GM18511 (cell line): ENCODE data around the gene EHF.
A peak's percentile ranks its signal among the peaks of the same experiment; 100 is the strongest.
"Not testable (repeated sequence)": the region's sequence is repeated elsewhere in the genome, so short reads cannot be mapped to it uniquely, and the experiment has no call there.

Experiments
- ATAC-seq: cut with Tn5 transposase; IDR thresholded peaks from one replicate; pipeline ENCODE4 v1.9.1; 2021; ENCODE audit warnings: mild to moderate bottlenecking, moderate library complexity; ENCODE audit not compliant: unreplicated experiment

EHF gene

GRCh38 chr11:34620820-34621792 lies at the start of gene EHF:
Gene EHF, plus strand, starts transcription at chr11:34621093. Its CDS starts 21,538 bp downstream, at chr11:34642631.
- ATAC-seq = no peak

DNA sequence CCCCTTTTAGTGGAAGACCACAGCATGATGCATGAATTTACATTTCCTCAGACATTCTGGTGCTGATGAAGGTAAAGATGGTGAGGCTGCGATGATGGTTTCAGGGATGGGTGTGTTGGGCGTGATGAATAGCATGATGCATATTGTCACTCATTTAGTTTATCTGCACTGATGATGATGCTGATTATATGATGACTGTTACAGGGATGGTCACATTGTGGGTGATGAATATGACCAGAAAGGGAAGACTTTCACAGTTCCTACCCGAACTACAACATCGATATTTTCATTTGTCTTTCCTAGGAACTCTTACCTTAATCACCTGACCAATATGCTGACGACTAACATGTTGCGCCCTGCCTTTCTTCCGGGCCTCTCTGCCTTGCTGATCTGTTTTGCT lies 47.4 kb upstream of the EHF start:
- ATAC-seq = no peak

DNA sequence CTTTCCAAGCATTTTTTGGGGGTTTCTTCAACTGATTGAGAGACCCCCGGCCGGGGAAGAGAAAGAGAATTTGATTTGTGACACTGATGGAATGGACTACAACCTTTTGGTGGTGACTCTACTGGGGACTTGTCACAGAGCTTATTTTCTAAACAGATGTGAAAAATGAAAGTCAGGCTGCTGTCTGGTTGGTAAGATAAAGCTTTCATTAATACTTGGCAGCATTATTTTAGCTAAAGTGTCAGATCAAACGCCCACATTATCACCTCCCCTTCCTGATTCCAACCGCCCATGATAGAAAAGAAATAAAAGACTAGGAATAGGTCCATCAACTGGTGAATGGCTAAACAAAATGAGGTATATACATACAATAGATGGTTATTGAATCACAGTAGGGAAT lies 45.6 kb upstream of the EHF start:
- no peak for ATAC-seq

DNA sequence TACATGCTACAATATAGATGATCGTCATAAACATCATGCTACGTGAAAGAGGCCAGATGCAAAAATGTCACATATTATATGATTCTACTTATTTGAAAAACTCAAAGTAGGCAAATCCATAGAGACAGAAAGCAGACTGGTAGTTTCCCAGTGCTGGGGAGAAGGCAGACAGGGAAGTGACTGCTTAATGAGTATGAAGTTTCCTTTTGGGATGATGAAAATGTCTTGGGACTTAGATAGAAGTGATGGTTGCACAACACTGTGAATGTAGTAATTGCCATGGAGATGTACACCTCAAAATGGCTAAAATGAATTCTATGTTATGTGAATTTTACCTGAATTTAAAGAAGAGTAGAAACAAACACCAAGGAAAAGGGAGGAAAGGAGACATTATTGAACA lies 45.2 kb upstream of the EHF start:
- ATAC-seq = no peak

DNA sequence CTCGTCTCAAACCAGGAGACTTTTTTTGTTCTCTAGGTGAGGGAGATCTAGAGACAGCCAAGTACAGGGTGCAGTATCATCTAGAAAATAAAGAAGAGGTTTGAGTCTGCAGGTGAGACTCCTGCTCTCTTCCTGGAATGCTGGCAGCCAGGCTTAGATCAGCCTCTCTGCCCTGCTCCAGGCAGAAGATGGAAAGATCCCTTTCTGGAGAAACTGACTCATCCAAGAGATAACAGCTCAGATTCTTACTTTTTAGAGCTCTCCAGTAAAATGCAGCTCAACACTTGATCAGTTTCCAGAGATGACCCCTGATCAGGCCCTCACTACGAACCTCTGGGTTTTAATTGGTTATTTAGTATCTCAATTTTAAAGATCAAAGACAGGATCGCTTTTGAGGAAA lies 44.6 kb upstream of the EHF start:
- no peak for ATAC-seq

- ATAC-seq = no peak
Observed at GRCh38 chr11:34583818-34584217, 37.1 kb upstream of the EHF start.

DNA sequence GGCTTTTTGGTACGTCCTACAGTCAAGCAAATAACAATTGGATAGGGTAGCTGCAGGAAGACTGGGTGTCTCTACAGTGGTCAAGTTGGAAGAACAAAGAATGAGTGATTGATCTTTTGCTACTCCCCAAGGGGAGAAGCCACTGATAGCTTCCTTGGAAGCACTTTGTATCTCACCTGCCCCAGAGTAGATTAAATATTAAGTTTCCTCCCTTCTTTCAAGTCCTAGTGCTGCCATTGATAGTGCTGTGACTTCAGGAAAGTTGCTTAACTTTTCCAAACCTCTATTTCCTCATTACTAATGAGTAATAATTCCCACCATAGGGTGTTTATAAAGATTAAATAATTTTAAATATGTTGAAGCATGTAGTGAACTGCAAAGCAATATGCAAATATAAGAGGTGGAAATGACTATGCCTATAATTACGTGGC lies 35.6 kb upstream of the EHF start:
- peak; percentile 47 for ATAC-seq

DNA sequence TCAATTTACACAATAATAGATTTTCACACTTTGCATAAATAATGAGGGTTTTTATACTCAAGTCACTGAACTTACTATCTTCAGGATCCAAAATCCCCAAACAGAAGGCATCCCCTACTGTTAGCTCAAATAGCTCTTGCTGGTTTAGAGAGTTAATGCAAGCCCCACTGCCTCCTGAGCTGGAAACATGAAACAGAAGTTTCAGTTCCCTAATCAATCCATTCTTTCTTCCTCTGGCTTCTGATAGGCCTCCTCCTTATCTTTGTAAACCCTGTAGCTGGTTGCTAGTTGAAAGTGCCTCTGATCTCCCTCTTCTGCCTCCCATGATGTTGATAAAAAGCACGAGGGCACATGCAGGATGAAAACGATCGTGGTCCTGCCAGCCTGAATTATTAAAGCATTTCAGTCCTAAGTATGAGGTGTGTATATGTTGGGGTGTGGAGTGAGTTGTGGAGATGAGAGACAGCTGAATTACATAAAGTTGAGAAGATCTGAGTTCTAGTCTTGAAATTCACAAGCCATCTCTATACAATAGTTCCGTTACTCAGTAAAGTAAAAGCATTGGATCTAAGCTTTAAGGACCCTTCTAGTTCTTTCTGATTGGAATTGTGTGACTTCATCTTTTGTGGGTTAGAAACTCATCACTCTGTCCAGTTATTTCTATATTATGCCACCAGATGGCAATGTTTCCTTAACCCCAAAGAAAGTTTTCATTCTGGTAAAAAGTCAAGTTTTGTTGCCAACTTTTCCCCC lies 35.0 kb upstream of the EHF start:
- ATAC-seq = peak; percentile 94

GRCh38 chr11:34586488-34587281 lies 34.2 kb upstream of the EHF start:
- ATAC-seq = no peak

GRCh38 chr11:34587282-34587677 lies 33.6 kb upstream of the EHF start:
- no peak for ATAC-seq

DNA sequence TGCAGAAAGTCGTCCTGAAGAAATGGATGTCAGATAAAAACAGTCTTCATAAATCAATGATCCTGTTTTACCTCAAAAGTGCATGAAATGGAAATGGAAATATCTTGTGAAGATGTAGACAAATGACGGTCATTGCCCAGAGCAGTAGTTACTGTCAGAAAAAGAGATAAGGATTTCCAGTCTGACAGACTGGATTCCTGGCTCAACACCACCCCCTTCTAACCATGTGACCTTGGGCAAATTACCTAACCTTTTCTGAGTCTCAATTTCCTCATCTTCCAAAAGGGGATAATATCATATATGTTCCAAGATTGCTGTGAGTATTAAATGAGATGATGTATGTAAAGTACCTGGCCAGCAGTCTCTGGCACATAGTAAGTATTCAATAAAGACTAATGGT lies 32.9 kb upstream of the EHF start:
- no peak for ATAC-seq

GRCh38 chr11:34588701-34589100 lies 32.2 kb upstream of the EHF start:
- ATAC-seq = no peak

DNA sequence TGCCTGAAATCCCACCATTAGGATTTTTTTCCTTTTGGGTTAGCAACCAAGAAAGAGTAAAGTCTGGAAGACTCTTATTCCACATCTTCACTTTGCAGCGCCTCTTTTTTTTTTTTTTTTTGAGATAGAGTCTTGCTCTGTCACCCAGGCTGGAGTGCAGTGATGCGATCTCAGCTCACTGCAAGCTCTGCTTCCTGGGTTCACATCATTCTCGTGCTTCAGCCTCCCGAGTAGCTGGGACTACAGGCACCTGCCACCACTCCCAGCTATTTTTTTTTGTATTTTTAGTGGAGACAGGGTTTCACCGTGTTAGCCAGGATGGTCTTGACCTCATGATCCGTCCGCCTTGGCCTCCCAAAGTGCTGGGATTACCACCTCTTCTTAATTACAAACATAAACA lies 31.7 kb upstream of the EHF start:
- ATAC-seq = not testable (repeated sequence)

DNA sequence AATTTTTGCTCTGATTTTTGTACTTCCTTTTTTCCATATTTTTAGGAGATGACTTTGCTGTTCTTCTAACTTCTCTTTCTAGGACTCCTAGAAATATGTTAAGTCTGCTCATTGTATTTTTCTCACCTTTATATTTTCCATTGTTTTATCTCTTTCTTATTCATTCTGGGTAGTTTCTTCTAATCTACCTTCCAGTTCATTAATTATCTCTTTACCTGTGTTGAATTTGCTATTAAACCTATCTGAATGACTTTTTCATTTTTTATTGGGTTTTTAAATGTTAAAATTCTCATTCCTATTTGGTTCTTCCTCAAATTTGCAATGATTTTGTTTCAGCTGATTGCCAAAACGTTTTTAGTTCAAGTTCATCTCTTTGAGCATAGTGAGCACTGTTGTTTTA lies 27.8 kb upstream of the EHF start:
- ATAC-seq = no peak

GRCh38 chr11:34594603-34595002 lies 26.3 kb upstream of the EHF start:
- no peak for ATAC-seq

DNA sequence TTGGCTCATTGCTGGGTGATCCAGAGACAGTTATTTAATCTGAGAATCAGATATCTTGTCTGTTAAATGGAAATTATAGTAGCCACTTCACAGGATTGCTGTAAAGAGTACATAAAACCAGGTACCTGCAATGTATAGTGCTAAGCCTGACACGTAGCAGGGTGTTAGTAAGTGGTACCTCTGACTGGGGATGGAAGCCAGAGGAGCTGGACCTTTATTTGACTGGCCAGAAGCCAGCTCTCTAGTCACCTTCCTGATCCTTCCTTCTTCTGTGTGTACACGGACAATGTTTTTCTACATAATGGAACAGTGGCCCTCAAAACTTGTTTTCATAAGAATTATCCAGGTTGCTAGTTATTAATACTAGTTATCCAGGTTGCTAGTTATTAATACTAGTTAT lies 25.5 kb upstream of the EHF start:
- ATAC-seq = no peak

GRCh38 chr11:34595960-34596644 lies 24.8 kb upstream of the EHF start:
- no peak for ATAC-seq

GRCh38 chr11:34599406-34599945 lies 21.4 kb upstream of the EHF start:
- ATAC-seq = peak; percentile 44

DNA sequence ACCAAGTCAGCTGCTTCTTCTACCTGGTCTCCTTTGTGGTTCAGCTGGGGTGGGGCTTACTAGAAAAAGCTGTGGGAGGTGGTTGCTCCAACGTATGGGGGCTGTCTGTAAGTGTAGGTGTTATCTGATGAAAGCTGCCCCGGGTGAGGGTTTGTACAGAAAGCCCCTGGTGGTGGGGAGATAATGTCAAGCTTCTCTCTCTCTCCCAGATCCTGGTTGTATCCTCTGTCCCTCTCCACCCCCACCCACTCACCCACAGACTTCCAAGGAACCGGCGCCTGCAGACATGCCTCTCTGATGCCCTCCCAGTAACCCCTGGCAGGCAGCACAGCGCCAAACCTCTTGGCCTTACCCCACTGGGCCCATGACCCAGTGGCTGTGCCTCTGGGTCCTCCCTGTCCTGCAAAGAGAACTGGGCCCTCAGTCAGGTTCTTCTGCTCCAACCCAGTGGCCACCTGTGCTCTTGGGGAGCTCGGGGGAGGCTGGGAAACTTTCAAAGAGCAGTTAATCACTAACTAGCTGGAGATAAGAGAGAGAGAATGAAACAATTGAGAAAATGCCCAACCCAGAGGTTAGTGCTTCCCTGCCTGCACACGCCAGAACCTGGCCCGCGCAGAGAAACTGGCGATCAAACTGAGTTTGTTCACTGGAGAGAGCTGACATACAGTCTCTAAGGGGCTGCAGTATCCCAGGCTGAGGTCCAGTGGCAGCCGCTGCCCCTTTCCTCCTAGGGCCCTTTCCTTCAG lies 20.4 kb upstream of the EHF start:
- ATAC-seq = peak; percentile 61

DNA sequence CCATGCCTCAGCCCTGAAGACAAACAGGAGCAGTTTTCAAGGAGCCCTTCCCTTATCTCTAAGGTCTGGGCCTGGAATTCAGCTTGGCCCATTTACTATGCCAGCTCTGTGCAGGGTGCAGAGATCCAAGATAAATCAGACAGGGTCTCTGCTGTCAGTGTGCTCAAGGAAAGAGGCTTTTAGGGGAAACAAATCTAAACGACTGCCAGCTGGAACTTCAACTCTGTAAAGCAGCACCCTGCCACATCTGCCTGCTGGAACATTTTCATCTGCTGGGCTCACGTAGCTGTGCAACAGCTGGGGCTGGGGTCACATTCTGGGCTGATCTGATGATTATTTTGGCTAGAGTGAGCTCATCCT lies 19.8 kb upstream of the EHF start:
- ATAC-seq = no peak
